Loucy (cell line): ENCODE data around the gene MAML2.

Experiments used
- H2AFZ ChIP-seq: fragments of 200-600 bp; sonication (generic); 2 replicates; pipeline ENCODE4 v1.6.0; 2016; ENCODE audit warnings: antibody characterized with exemption, mild to moderate bottlenecking, low read length, moderate library complexity
- H3F3A ChIP-seq: fragments of 200-600 bp; 2 replicates; pipeline ENCODE4 v1.6.0; 2016; ENCODE audit warnings: antibody characterized with exemption, low read depth, mild to moderate bottlenecking
- H3K27me3 ChIP-seq: fragments of 200-600 bp; sonication (generic); 2 replicates; pipeline ENCODE4 v1.6.1; 2014; ENCODE audit warnings: low read length, mild to moderate bottlenecking; ENCODE audit not compliant: insufficient read depth, poor library complexity, severe bottlenecking
- H3K36me3 ChIP-seq: fragments of 200-600 bp; sonication (generic); 2 replicates; pipeline ENCODE4 v1.6.1; 2016; ENCODE audit warnings: low read length; ENCODE audit not compliant: insufficient read depth
- H3K4me1 ChIP-seq: fragments of 200-600 bp; sonication (generic); 2 replicates; pipeline ENCODE4 v1.5.1; 2014; ENCODE audit warnings: low read length, mild to moderate bottlenecking; ENCODE audit not compliant: insufficient read depth, poor library complexity, severe bottlenecking
- H3K4me2 ChIP-seq: fragments of 200-600 bp; sonication (generic); 2 replicates; pipeline ENCODE4 v1.6.0; 2014; ENCODE audit warnings: antibody characterized with exemption, low read length, low read depth, mild to moderate bottlenecking; ENCODE audit not compliant: poor library complexity, severe bottlenecking
- H3K4me3 ChIP-seq: fragments of 200-600 bp; sonication (generic); 2 replicates; pipeline ENCODE4 v1.5.1; 2014; ENCODE audit warnings: low read length, mild to moderate bottlenecking, mixed read lengths; ENCODE audit not compliant: poor library complexity, severe bottlenecking
- H3K79me2 ChIP-seq: fragments of 200-600 bp; sonication (generic); 2 replicates; pipeline ENCODE4 v1.6.1; 2014; ENCODE audit warnings: low read length; ENCODE audit not compliant: insufficient read depth
- H3K9ac ChIP-seq: fragments of 200-600 bp; sonication (generic); 2 replicates; pipeline ENCODE4 v1.6.0; 2014; ENCODE audit warnings: mild to moderate bottlenecking, low read depth, low read length, moderate library complexity; ENCODE audit not compliant: poor library complexity, severe bottlenecking
- H3K9me2 ChIP-seq: fragments of 200-600 bp; sonication (generic); replicated peaks from 2 replicates; pipeline ENCODE4 v1.6.1; 2016; ENCODE audit warnings: low read depth, low read length, mixed read lengths
- H3K9me3 ChIP-seq: fragments of 200-600 bp; sonication (generic); 2 replicates; pipeline ENCODE4 v1.6.1; 2014; ENCODE audit warnings: mild to moderate bottlenecking, antibody characterized with exemption, low read length, low read depth; ENCODE audit not compliant: insufficient read depth
- H4K20me1 ChIP-seq: fragments of 200-600 bp; sonication (generic); 2 replicates; pipeline ENCODE4 v1.6.0; 2014; ENCODE audit warnings: antibody characterized with exemption, low read length, mild to moderate bottlenecking; ENCODE audit not compliant: insufficient read depth, poor library complexity, severe bottlenecking
- EZH2phosphoT487 ChIP-seq: fragments of 200-600 bp; IDR thresholded peaks from 2 replicates; pipeline ENCODE4 v1.6.1; 2018; ENCODE audit warnings: antibody characterized with exemption, mild to moderate bottlenecking, moderate library complexity, borderline replicate concordance
- TF ChIP-seq, protein P1 (sequence below): fragments of 200-600 bp; sonication (generic); conservative IDR thresholded peaks from 2 replicates; pipeline ENCODE4 v1.5.1; 2014; ENCODE audit warnings: mild to moderate bottlenecking, antibody characterized with exemption, low read length

Gene MAML2

GRCh38 chr11:96143041-96143521 is 199.9 kb downstream of the MAML2 start:
- Histone ChIP-seq H4K20me1 (no peaks in the 10 kb centered on the region), H3K4me3 (no peak overlapping the region), H3K4me1 (peaks cover 9% of the 10 kb centered on the region), H3K36me3 (no peaks in the 10 kb centered on the region), H3K9me3 (no peaks in the 10 kb centered on the region), H3K79me2 (no peaks in the 10 kb centered on the region), H3K9me2 (no peaks in the 10 kb centered on the region), H2AFZ (no peak overlapping the region), H3K9ac (no peak overlapping the region), H3K4me2 (no peak overlapping the region), H3F3A (no peaks in the 10 kb centered on the region), H3K27me3 (no peaks in the 10 kb centered on the region)
- no peak for TF ChIP-seq EZH2phosphoT487
- TF ChIP-seq, protein P1, sequence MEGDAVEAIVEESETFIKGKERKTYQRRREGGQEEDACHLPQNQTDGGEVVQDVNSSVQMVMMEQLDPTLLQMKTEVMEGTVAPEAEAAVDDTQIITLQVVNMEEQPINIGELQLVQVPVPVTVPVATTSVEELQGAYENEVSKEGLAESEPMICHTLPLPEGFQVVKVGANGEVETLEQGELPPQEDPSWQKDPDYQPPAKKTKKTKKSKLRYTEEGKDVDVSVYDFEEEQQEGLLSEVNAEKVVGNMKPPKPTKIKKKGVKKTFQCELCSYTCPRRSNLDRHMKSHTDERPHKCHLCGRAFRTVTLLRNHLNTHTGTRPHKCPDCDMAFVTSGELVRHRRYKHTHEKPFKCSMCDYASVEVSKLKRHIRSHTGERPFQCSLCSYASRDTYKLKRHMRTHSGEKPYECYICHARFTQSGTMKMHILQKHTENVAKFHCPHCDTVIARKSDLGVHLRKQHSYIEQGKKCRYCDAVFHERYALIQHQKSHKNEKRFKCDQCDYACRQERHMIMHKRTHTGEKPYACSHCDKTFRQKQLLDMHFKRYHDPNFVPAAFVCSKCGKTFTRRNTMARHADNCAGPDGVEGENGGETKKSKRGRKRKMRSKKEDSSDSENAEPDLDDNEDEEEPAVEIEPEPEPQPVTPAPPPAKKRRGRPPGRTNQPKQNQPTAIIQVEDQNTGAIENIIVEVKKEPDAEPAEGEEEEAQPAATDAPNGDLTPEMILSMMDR = no peak

GRCh38 chr11:96141626-96142025 is 201.4 kb downstream of the MAML2 start:
- Histone ChIP-seq H2AFZ (no peak overlapping the region), H3K36me3 (no peaks in the 10 kb centered on the region), H3K9me3 (no peaks in the 10 kb centered on the region), H3K9ac (no peak overlapping the region), H3K79me2 (no peaks in the 10 kb centered on the region), H3K4me3 (no peak overlapping the region), H3K4me1 (peaks cover 6% of the 10 kb centered on the region), H4K20me1 (no peaks in the 10 kb centered on the region), H3K4me2 (no peak overlapping the region), H3F3A (no peaks in the 10 kb centered on the region), H3K27me3 (no peaks in the 10 kb centered on the region), H3K9me2 (no peaks in the 10 kb centered on the region)
- TF ChIP-seq, protein P1 = no peak
- TF ChIP-seq EZH2phosphoT487 = no peak

- Histone ChIP-seq H4K20me1 (no peaks in the 10 kb centered on the region), H3K4me2 (no peak overlapping the region), H3K4me3 (no peak overlapping the region), H3F3A (no peaks in the 10 kb centered on the region), H3K9ac (no peak overlapping the region), H3K4me1 (peaks cover 11% of the 10 kb centered on the region), H3K9me2 (no peaks in the 10 kb centered on the region), H3K9me3 (no peaks in the 10 kb centered on the region), H3K27me3 (no peaks in the 10 kb centered on the region), H3K36me3 (no peaks in the 10 kb centered on the region), H3K79me2 (no peaks in the 10 kb centered on the region), H2AFZ (no peak overlapping the region)
- TF ChIP-seq EZH2phosphoT487 = no peak
- TF ChIP-seq, protein P1 = no peak
Observed at GRCh38 chr11:96139691-96140090, 203.3 kb downstream of the MAML2 start.
